Measurements from ENCODE around the gene NSL1. TPM values are rescaled to one million over a fixed set of nuclear protein-coding genes. Genes with fewer than 3 reads are reported as not detected.

NSL1 gene
- total and polyA plus RNA-seq, 9 of the 15 experiments (the other 6 are each of a cell fraction or from before 2014, with no cell fraction given): 53.5 to 108 (median 59.1) TPM

DNA sequence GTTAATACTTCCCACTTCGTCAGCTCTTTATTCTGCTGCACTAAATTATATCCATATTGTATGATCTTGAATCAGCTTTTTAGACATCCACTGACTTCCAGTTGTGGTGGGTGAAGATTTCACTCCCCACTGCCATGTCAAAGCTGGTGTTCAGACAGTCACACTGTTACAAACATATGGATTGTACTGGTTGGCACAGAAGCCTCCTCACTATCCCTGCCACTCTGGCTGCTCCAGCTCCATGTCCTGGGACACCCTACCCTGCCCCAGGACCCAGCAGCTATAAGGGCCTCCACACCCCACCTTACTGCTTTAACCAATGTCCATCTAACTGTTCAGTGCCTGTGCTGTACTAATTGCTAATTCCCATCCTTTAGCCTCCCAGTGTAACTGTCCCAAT, 59.9 kb downstream of the NSL1 start (continued):
- TF ChIP-seq, protein P1, sequence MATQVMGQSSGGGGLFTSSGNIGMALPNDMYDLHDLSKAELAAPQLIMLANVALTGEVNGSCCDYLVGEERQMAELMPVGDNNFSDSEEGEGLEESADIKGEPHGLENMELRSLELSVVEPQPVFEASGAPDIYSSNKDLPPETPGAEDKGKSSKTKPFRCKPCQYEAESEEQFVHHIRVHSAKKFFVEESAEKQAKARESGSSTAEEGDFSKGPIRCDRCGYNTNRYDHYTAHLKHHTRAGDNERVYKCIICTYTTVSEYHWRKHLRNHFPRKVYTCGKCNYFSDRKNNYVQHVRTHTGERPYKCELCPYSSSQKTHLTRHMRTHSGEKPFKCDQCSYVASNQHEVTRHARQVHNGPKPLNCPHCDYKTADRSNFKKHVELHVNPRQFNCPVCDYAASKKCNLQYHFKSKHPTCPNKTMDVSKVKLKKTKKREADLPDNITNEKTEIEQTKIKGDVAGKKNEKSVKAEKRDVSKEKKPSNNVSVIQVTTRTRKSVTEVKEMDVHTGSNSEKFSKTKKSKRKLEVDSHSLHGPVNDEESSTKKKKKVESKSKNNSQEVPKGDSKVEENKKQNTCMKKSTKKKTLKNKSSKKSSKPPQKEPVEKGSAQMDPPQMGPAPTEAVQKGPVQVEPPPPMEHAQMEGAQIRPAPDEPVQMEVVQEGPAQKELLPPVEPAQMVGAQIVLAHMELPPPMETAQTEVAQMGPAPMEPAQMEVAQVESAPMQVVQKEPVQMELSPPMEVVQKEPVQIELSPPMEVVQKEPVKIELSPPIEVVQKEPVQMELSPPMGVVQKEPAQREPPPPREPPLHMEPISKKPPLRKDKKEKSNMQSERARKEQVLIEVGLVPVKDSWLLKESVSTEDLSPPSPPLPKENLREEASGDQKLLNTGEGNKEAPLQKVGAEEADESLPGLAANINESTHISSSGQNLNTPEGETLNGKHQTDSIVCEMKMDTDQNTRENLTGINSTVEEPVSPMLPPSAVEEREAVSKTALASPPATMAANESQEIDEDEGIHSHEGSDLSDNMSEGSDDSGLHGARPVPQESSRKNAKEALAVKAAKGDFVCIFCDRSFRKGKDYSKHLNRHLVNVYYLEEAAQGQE (IDR thresholded peaks at IDR 0.05; ENCODE audit: borderline replicate concordance): no peak
- TF ChIP-seq, protein P1 (CRISPR knock-in tag; IDR thresholded peaks at IDR 0.05; ENCODE audit: low read depth): no peak
- no peak for TF ChIP-seq ZNF232 (CRISPR knock-in tag; IDR thresholded peaks at IDR 0.05)
- TF ChIP-seq OTX1 (CRISPR knock-in tag; IDR thresholded peaks at IDR 0.05): no peak
- TF ChIP-seq FOXK2 (conservative IDR thresholded peaks at IDR 0.05 in 1 of 2, IDR thresholded peaks at IDR 0.05 in 1 of 2; ENCODE audit: low read depth in 2 of 2): no peak
- TF ChIP-seq SMC3 (conservative IDR thresholded peaks at IDR 0.05; ENCODE audit: insufficient read depth, low read depth, low read length): no peak
- TF ChIP-seq ILF3 (IDR thresholded peaks at IDR 0.05; ENCODE audit: borderline replicate concordance): no peak
- TF ChIP-seq, protein P2, sequence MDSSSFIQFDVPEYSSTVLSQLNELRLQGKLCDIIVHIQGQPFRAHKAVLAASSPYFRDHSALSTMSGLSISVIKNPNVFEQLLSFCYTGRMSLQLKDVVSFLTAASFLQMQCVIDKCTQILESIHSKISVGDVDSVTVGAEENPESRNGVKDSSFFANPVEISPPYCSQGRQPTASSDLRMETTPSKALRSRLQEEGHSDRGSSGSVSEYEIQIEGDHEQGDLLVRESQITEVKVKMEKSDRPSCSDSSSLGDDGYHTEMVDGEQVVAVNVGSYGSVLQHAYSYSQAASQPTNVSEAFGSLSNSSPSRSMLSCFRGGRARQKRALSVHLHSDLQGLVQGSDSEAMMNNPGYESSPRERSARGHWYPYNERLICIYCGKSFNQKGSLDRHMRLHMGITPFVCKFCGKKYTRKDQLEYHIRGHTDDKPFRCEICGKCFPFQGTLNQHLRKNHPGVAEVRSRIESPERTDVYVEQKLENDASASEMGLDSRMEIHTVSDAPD (CRISPR knock-in tag; IDR thresholded peaks at IDR 0.05): no peak
- no peak for TF ChIP-seq NR2C1 (IDR thresholded peaks at IDR 0.05)
- TF ChIP-seq NR2C1 (tag; IDR thresholded peaks at IDR 0.05): no peak
- TF ChIP-seq ZC3H11A (IDR thresholded peaks at IDR 0.05; ENCODE audit: low read depth, low read length): no peak

All from K562 (cell line).